ENCODE measurements around the gene LAMTOR3. TPM values are rescaled to one million over a fixed set of nuclear protein-coding genes. Genes with fewer than 3 reads are reported as not detected.

Gene LAMTOR3
- total and polyA plus RNA-seq, 12 donors = 24.2 to 103 (median 46.1) TPM

- DNase-seq = no peak
- 75 to 91% (median 84%) methylated on average over 2 of the region's 2 CpGs for WGBS, 4 donors
- H3K36me3 ChIP-seq (replicated peaks in 1 of 2) = peaks cover 0 to 3% of the 10 kb centered on the region in 2 donors
- peaks cover 0 to 6% (median 0%) of the 10 kb centered on the region in 3 donors for H3K9me3 ChIP-seq (replicated peaks in 1 of 3)
- no peaks in the 10 kb centered on the region for H3K4me1 ChIP-seq (replicated peaks in 1 of 2)
- intact Hi-C loops (cut with DNase I) = no loop called here
- no peaks in the 10 kb centered on the region for H3K27me3 ChIP-seq
- no peak overlapping the region for H3K4me3 ChIP-seq
- TF ChIP-seq CTCF (IDR thresholded peaks at IDR 0.05) (no peak), POLR2A (IDR thresholded peaks at IDR 0.05) (no peak)
- no peak overlapping the region for H3K27ac ChIP-seq
Measured at GRCh38 chr4:99927566-99927965, 33.3 kb upstream of the LAMTOR3 start.

- H3K4me3 ChIP-seq = no peak overlapping the region
- WGBS, 4 donors = 97 to 98% (median 97%) methylated on average over 3 of the region's 3 CpGs
- peaks cover 0 to 8% (median 0%) of the 10 kb centered on the region in 3 donors for H3K9me3 ChIP-seq (replicated peaks in 1 of 3)
- H3K27ac ChIP-seq = no peak overlapping the region
- no peak for DNase-seq
- no peaks in the 10 kb centered on the region for H3K4me1 ChIP-seq (replicated peaks in 1 of 2)
- intact Hi-C loops (cut with DNase I) = no loop called here
- H3K36me3 ChIP-seq (replicated peaks in 1 of 2) = peaks cover 0 to 13% of the 10 kb centered on the region in 2 donors
- no peak for TF ChIP-seq POLR2A (IDR thresholded peaks at IDR 0.05)
- no peak for TF ChIP-seq CTCF (IDR thresholded peaks at IDR 0.05)
- H3K27me3 ChIP-seq = no peaks in the 10 kb centered on the region
Measured at GRCh38 chr4:99921174-99921573, 26.9 kb upstream of the LAMTOR3 start.

- DNase-seq = no peak
- 96 to 100% (median 98%) methylated on average over 2 of the region's 2 CpGs for WGBS, 4 donors
- Histone ChIP-seq H3K4me3 (no peak overlapping the region), H3K27ac (no peak overlapping the region), H3K4me1 (replicated peaks in 1 of 2) (no peaks in the 10 kb centered on the region), H3K27me3 (no peaks in the 10 kb centered on the region), H3K9me3 (replicated peaks in 1 of 3) (peaks cover 0 to 8% (median 0%) of the 10 kb centered on the region in 3 donors), H3K36me3 (replicated peaks in 1 of 2) (peaks cover 0 to 13% of the 10 kb centered on the region in 2 donors)
- TF ChIP-seq CTCF (IDR thresholded peaks at IDR 0.05) = no peak
- TF ChIP-seq POLR2A (IDR thresholded peaks at IDR 0.05) = no peak
- intact Hi-C loops (cut with DNase I) = no loop called here
Measured at GRCh38 chr4:99918656-99919055, 24.4 kb upstream of the LAMTOR3 start.

DNA sequence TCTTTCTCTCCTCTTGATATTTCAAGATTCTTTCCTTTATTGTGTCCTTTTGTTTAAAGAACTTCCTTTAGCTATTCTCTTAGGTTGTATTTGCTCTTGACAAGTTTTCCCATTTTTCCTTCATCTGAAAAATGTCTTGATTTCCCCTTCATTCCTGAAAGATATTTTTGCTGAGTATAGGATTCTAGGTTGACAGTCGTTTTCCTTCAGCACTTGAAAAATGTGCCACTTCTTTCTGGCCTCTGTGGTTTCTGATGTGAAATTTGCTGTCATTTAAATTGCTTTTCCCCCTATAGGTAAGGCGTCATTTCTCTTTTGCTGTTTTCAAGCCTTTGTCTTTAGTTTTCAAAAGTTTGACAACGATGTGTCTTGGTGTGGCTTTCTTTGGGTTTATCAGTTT lies 23.3 kb upstream of the LAMTOR3 start:
- WGBS, 4 donors = 92 to 96% (median 95%) methylated on average over 3 of the region's 3 CpGs

More for the DNA sequence above, 23.3 kb upstream of the LAMTOR3 start:
- no peaks in the 10 kb centered on the region for H3K4me1 ChIP-seq (replicated peaks in 1 of 2)
- TF ChIP-seq CTCF (IDR thresholded peaks at IDR 0.05) (no peak), POLR2A (IDR thresholded peaks at IDR 0.05) (no peak)
- no peaks in the 10 kb centered on the region for H3K27me3 ChIP-seq
- no peak overlapping the region for H3K4me3 ChIP-seq
- H3K36me3 ChIP-seq (replicated peaks in 1 of 2) = peaks cover 0 to 10% of the 10 kb centered on the region in 2 donors
- intact Hi-C loops (cut with DNase I) = no loop called here
- peaks cover 0 to 8% (median 0%) of the 10 kb centered on the region in 3 donors for H3K9me3 ChIP-seq (replicated peaks in 1 of 3)
- no peak overlapping the region for H3K27ac ChIP-seq
- DNase-seq = no peak

All from adrenal gland (tissue), 12 donors.